ENCODE results near the gene SLC9A2. TPM values are rescaled to one million over a fixed set of nuclear protein-coding genes. Genes with fewer than 3 reads are reported as not detected.

The SLC9A2 gene, protein sequence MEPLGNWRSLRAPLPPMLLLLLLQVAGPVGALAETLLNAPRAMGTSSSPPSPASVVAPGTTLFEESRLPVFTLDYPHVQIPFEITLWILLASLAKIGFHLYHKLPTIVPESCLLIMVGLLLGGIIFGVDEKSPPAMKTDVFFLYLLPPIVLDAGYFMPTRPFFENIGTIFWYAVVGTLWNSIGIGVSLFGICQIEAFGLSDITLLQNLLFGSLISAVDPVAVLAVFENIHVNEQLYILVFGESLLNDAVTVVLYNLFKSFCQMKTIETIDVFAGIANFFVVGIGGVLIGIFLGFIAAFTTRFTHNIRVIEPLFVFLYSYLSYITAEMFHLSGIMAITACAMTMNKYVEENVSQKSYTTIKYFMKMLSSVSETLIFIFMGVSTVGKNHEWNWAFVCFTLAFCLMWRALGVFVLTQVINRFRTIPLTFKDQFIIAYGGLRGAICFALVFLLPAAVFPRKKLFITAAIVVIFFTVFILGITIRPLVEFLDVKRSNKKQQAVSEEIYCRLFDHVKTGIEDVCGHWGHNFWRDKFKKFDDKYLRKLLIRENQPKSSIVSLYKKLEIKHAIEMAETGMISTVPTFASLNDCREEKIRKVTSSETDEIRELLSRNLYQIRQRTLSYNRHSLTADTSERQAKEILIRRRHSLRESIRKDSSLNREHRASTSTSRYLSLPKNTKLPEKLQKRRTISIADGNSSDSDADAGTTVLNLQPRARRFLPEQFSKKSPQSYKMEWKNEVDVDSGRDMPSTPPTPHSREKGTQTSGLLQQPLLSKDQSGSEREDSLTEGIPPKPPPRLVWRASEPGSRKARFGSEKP
- total RNA-seq = 6.8 TPM

DNA sequence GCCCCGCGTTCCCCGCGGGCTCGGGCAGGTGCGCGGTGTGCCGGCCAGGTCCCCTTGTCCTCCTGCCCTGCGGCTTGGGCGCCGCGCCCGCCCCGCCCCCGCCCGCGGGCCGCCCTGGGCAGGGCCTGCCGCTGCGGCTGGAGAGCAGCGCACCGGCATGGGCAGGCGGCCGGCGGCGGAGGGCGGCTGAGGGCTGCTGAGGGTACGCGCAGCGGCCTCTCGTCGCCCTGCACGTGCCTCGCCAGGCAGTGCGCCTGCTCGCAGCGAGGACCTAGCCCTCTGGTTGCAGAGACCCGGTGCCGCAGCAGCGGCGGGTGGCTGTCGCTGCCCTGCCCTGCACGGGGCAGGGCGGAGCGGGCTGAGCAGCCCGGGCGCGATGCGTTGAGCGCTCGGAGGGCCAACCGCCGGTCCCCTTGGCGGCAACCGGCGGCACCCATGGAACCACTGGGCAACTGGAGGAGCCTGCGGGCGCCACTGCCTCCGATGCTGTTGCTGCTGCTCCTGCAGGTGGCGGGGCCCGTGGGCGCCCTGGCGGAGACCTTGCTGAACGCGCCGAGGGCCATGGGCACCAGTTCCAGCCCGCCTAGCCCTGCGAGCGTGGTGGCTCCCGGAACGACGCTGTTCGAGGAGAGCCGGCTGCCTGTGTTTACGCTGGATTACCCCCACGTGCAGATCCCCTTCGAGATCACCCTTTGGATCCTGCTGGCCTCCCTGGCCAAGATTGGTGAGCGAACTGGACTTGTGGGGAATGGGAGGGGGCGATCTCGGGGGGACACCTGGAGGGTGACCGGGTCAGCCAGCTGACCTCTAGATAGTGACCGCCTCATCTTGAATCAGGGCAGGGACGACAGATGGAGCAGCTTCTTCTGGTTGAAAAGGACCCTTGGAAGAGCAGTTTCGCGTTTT is at the start of gene SLC9A2:
SLC9A2 (plus strand) TSS at position 140 of the 906 bp plus-strand sequence; CDS start at position 436, 296 bp downstream.
- no peak for DNase-seq

DNA sequence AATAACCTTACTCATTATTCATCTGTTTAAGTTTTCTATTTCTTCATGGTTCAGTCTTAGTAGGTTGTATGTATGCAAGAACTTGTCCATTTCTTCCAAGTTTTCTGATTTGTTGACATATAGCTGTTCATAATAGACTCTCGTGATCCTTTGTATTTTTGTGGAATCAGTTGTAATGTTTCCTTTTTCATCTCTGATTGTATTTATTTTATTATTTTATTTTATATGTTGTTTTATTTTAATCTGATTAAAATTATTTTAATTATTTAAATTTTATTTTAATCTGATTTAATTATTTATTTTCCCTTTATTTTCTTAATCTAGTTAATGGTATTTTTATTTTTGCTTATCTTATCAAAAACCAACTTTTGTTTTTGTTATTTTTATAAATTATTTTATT is 43.5 kb upstream of the SLC9A2 start:
- DNase-seq = no peak

DNA sequence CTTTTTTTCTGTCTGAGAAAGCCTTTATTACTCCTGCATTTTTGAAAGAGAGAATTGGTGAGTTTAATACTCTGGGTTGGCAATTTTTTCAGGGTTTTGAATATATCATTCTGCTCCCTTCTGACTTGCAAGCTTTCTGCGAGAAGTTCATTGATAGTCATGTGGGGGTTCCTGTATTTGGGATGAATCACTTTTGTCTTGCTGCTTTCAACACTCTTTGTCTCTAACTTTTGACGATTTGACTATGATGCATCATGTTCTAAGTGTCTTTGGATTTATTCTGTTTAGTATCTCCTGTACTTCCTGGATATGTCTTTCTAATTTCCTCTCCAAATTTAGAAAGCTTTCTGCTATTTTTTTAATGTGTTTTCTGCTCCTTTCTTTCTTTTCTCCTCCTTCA is 41.0 kb upstream of the SLC9A2 start:
- no peak for DNase-seq

DNA sequence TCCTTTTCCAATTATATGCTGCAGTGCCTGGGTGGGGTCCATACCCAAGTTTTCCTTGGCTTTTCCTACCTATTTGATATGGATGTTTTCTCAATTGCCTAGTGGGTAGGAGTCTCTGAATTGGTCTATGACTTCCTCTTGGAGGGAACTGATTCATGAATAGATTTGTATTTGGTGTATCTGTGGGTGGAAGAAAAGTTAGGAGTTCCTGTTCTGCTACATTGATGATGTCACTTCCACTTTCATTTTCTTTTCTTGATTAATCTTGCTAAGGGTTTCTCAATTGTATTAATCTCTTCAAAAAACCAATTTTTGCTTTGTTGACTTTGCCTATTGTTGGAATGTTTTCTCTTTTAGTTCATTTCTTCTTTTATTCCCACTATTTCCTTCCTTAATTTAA is 37.4 kb upstream of the SLC9A2 start:
- no peak for DNase-seq

DNA sequence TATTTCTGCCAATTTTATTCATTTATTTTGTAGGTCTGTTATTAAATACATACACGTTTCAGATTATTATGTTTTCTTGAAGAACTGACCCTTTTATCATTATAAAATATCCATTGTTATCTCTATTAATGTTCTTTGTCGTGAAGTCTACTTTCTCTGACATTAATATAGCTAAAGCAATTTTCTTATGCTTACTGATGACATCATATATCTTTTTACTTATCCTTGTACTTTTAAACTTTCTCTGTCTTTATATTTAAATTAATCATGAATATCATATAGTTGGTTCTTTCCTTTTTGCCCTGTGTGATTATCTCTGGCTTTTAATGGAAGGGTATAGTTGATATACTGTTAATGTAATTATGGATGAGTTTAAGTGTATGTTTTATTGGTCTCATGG is 36.5 kb upstream of the SLC9A2 start:
- DNase-seq = no peak

DNA sequence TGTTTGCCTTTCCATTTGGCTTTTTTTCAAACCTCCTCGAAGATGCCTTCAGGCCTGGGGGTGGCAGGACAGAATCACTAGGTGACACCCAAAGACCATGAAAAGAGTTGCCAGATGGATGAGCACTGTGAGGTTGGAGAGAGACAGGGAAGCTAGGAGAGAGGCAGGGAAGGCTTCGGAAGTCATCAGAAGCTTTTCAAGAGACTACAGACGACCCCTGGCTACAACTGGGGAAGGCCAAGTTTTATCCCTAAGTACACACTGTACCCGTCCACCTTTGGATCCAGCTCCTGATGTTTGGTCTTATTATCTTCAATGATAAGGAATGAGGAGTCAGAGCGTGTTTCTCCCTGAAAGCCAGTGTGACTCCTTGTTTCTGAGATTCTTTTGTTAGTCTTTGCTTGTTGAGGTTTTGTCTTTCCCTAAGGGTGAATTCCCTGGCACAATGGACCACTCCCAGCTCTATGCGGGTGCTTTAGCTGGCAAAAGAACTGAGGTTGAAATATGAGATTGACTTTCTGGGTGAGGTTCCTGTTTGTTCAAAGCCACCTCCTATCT is 33.4 kb upstream of the SLC9A2 start:
- no peak for DNase-seq

DNA sequence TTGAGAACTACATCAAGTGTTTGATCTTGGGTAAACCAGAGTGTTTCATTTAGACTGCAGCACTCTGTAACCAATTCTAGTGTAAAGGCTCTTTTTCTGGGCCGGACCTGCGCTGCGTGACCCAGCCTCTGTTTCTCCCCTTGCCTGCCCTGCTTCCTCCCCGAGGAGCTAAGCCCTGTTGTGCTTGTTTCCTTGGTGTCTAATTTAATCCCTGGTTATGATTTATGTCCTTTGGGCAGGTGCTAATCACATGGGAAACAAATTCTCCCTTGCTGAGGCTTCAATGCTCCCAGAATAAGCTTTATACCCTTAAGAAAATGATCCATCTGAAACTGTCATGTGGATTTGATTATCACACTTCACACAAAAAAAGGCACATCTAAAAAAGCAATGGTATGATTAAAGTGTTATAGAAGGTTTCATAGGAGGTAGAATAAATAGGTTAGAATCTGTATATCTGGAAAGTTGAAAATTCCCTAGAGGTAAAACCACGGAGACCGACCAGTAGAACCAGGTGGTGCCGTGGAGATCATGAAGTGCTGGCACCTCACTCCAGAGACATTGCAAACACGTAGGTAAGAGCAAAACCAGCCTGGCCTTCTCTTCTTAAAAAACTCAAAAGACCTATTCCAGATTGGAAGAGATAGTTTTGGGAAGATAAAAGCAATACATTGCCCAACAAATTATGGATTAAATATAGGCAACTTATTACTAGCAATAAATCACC is 31.0 kb upstream of the SLC9A2 start:
- DNase-seq = no peak

DNA sequence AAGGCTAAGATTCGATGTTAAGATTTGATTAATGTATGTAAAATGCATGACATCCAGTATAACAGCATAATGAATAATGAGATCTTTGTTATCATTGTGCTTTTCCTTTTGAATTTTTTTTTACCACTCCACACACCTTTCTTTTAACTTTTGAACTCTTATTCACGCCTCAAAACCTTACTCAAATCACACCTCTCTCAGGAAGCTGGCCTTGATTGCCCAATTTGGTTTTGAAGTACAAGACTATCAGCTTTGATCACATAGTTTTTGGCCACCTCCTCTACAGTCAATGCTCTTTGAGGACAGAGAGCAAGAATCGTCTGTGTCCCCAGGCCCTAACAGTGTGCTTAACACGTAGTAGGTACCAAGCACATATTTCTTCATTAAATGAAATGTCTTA is 29.9 kb upstream of the SLC9A2 start:
- no peak for DNase-seq

DNA sequence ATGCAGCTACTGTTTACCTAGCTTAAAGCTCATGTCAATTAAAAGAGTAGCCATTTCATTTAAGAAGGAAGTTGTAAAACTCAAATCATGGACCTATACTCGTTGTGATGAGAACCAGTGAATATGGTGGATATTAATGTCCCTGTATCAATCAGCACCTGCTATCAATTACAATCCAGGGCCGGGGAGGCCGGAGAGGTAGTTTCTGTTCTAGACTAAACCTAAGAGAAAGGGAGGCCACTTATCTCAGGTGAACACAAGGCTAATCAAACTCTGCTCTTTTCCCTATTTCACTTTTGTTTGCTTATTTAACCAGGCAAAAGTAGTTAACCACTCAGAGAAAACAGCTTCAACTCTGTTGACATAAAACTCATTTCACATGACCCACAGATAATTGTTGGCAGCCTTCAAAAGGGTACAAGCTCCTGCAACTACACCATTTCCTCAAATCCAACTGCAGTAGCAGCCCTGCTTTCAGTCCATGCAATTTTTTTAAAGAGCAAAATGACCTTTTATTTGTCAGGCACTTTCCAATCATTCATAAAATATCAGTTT is 27.8 kb upstream of the SLC9A2 start:
- no peak for DNase-seq

DNA sequence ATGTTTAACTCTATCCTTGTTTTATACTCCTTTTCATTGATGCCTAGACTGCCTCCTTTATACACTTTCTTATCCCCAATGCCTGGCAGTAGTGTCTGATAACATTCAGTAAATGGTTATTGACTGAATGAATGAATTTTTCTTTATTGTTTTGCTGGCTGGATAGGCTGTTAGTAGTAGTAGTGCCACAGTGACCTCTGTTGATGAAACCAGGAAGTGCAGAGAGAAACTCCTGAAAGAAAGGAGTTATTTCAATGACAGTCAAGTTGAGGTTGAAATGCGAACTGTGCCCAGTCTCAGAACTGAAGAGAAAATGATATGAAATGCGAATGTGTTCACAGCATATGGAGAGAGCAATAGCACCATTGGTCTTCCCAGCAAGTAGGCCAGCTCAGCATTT is 26.8 kb upstream of the SLC9A2 start:
- no peak for DNase-seq

DNA sequence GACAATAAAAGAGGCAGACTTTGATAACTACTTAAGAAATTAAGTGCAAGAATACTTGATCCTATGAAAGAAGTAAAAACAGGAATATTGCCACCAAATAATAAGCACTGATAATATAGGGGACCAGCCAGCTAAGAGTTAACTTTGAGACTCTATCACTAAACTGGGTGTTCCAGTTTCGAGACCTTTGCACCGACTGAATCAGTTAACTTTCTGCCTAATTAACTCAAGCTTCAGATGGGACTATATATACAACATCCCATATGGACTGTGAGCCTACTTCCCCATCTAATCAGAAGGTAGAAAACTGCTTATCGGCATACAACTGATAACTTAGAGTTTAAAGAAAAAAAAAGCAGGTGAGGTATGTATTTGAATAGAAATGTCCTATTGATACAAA is 25.8 kb upstream of the SLC9A2 start:
- no peak for DNase-seq

DNA sequence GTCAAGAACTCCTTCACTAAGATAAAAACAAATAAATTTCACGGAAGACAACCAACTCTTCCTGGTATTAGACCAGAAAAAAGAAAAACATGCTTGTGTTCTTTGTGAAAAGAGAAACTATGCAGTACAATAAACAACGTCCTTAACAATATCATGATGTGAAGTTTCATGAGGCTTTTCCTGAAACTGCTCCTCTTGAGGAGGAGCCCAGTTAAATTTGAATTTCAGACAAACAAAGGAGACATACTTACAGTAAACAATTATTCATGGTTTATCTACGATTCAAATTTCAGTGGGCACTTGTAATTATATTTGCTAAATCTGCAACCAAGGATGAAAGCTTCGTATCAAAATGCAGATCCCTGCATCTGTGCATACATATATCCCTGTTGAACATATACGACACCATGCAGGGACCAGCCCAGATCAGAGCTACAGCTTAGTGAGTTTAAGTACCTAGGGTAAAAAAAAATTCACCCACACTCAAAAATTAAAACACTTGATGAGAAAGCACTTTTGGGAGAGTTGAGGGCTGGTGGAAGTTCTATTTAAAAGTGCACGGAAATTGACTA is 24.8 kb upstream of the SLC9A2 start:
- no peak for DNase-seq

DNA sequence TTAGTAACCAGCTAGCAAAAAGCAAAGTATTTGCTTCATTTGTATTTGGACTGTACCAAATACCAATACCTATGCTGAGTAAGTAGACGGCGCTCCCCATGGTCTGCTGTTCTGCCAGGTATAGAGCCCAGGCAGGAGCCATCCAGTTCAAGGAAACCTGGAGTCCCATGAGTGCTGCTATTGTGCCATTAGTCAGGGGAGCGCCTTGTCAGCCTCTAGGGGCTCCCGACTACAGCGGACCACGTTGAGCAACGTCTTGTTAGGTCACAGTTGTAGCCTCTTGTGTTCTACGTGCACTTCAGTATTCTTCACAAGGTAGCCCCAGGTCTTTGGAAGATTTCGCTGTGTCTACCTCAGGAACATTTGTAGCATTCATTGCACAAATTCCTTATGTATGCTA is 21.6 kb upstream of the SLC9A2 start:
- no peak for DNase-seq

DNA sequence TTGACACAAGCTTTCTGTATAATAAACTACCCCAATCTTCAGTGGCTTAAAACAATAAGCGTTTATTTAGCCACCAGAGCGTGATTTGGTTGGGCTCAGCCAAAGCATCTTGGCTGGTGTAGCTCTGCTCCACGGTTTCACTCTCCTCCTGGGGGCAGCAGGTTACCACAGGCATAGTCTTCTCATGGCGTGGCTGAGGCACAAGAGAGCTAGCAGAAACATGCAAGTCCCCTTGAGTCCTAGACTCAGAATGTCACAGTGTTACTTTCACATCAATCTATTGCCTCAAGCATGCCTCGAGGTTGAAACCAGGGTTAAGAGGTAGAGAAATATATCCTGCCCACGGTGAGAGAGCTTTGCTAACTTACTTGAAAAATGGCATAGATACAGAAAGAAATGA is 19.9 kb upstream of the SLC9A2 start:
- DNase-seq = no peak

DNA sequence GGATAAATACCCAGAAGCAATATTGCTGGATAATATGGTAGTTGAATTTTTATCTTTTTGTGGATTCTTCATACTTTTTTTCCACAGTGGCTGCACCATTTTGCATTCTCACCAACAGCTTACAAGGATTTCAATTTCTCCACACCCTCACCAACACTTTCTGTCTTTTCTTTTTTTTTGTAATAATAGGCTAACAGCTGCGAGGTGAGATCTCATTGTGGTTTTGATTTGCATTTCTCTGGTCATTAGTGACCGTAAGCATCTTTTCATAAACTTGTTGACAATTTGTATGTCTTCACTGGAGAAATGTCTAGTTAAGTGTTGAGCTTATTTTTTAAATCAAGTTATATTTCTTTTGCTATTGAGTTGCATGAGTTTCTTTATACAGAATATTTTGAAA is 17.6 kb upstream of the SLC9A2 start:
- no peak for DNase-seq

DNA sequence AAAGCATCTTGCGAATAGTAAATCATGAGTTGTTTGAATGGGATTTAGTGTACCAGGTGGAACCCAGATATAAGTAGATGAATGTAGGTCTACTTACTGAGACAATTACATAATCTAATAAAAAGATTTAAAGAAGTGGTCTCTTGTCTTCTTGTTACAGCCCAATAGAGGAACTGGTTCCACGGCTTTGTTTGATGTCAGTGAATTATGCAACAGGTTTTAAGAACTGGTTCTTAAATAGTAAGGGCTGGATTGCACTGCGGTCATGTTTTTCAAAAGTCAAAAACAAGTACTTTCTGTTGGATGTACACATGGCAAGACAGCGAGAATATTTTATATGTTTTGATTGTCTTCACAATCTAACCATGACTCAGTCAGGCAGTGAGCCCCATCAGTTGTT is 15.4 kb upstream of the SLC9A2 start:
- no peak for DNase-seq

DNA sequence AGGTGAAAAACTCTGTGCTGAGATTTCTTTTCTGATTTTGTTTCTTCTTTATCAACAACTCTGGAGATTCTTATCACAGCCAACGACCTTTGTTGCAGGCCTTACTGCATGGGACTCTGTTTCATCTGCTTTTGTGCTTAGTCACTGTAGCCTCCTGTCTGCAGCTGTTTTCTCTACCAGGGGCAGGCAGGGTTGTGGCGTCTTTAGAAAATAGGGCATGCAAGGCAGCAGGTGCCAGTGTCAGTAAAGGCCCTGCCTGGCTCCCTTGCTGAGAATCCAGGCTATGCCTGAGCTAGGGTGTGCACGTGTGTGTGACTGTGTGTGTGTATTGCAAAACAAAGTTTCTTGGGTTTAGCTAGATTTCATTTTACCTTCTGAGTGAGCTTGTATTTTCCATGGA is 14.6 kb upstream of the SLC9A2 start:
- DNase-seq = no peak

DNA sequence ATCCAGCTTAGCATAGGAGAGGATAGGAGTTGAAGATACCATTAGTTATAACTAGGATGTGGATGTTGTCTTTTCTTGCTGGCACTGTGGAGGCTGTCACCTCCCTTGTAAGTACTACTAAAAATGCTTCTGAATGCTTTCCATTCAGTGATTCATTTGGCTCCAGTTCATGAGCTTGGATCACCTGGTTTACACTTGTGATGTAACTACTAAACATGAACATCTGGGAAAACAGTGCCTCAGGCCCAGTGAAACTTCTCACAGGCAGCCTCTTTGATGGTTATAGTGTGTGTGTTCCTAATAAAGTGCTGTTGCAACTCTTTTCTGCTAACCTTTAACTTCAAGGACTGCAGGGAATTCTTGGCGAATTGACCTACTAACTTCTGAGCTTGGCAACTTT is 13.0 kb upstream of the SLC9A2 start:
- DNase-seq = peak; percentile 13

DNA sequence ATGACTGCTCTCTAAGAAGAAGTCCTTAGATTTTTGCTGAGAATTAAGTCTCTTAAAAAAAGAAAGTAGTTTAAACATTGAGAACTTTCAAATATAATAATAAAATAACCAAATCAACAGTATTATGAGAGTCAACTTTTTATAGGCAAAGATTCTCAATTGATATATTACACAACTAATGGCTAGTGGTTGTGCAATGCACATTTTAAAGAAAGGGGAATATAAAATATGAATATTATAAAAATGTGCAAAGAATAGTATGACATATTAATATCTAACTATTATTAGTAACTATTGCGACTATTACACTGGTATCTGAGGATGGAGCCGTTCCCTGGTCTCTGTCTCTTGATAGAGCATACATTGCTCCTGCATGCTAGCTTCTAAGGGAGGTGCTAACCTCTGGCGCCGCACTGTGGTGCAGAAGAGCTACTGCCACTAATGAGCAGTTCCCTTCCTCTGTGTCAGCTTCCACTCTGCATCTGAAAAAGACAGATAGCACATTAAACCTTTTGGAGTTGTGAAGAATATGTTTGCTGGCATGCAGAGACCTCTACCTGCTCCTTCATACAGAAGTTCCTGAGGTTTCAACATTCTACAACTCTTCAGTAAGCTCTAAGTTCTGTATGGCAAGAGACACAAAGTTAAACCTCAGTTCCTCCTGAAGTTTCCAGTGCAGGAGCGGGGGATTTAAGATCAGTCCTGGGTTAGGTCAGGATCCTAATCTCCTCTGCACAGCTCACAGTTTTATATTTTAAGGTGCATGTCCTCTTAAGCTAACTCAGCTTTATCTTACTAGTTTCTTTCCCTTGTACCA is 3.5 kb upstream of the SLC9A2 start:
- peak; percentile 19 for DNase-seq
